A673 (cell line): ENCODE results near the gene CCN6. TPM values are rescaled to one million over a fixed set of nuclear protein-coding genes. Genes with fewer than 3 reads are reported as not detected.

Experiments used
- BruUV-seq: library from RNA; stranded (reverse); fragments of 400-500 nt; replicated peaks from 2 replicates; lab custom pipeline; 2021; lab: Mats Ljungman, UMichigan
- CTCF ChIA-PET: fragments of 300-600 bp; sonication (Branson Sonifier 250); formaldehyde crosslinking; loops from one replicate; lab custom pipeline; 2022; ENCODE audit warnings: antibody characterized with exemption; lab: Charles Lee
- POLR2A ChIA-PET: fragments of 300-600 bp; sonication (Branson Sonifier 250); formaldehyde crosslinking; loops from one replicate; lab custom pipeline; 2022; ENCODE audit warnings: antibody characterized with exemption; ENCODE audit not compliant: low non-redundant PET; lab: Charles Lee
- DNase-seq: peaks from one replicate; pipeline ENCODE4 v3.0.0-alpha.2; 2015; ENCODE audit warnings: low spot score
- H3K27ac ChIP-seq: fragments of 200-600 bp; sonication (generic); 2 replicates; pipeline ENCODE4 v1.5.1; 2016; ENCODE audit warnings: mixed run types, low read depth, mild to moderate bottlenecking, mixed read lengths, antibody characterized with exemption, low read length; ENCODE audit not compliant: poor library complexity, severe bottlenecking
- H3K27me3 ChIP-seq: fragments of 200-600 bp; sonication (generic); replicated peaks from 2 replicates; pipeline ENCODE4 v1.6.1; 2017; ENCODE audit warnings: mixed run types, low read depth, mild to moderate bottlenecking, mixed read lengths, antibody characterized with exemption, low read length; ENCODE audit not compliant: insufficient read depth, poor library complexity
- H3K36me3 ChIP-seq: fragments of 200-600 bp; sonication (generic); 2 replicates; pipeline ENCODE4 v1.6.1; 2016; ENCODE audit warnings: mixed run types, mild to moderate bottlenecking, mixed read lengths, antibody characterized with exemption, low read length; ENCODE audit not compliant: insufficient read depth, poor library complexity, severe bottlenecking
- H3K4me1 ChIP-seq: fragments of 200-600 bp; sonication (generic); 2 replicates; pipeline ENCODE4 v1.6.1; 2017; ENCODE audit warnings: mixed run types, mild to moderate bottlenecking, mixed read lengths, antibody characterized with exemption, low read length; ENCODE audit not compliant: insufficient read depth, poor library complexity, severe bottlenecking
- H3K4me3 ChIP-seq: fragments of 200-600 bp; sonication (generic); 2 replicates; pipeline ENCODE4 v1.5.1; 2016; ENCODE audit warnings: low read depth, mixed run types, mild to moderate bottlenecking, mixed read lengths, low read length; ENCODE audit not compliant: poor library complexity, severe bottlenecking
- H3K9me3 ChIP-seq: fragments of 200-600 bp; sonication (generic); 2 replicates; pipeline ENCODE4 v1.6.1; 2016; ENCODE audit warnings: mixed run types, low read depth, mild to moderate bottlenecking, mixed read lengths, antibody characterized with exemption, low read length; ENCODE audit not compliant: poor library complexity, severe bottlenecking
- EZH2 ChIP-seq: fragments of 200-600 bp; sonication (generic); IDR thresholded peaks from 2 replicates; pipeline ENCODE4 v1.6.1; 2017; ENCODE audit warnings: borderline replicate concordance, low read depth, mild to moderate bottlenecking, mixed read lengths, antibody characterized with exemption, low read length; ENCODE audit not compliant: poor library complexity, severe bottlenecking
- intact Hi-C: fragments of 100-400 bp; cut with micrococcal nuclease; formaldehyde crosslinking; loops from one replicate; pipeline ENCODE4 v1.10.0; 2022; ENCODE audit not compliant: unreplicated experiment
- total RNA-seq: library from RNA; stranded (reverse); gene quantifications from 2 replicates; pipeline ENCODE4 v1.2.3, GENCODE V29; 2021
- TF ChIP-seq, protein P1 (sequence below): fragments of 300-800, 200-600 bp; sonication (generic); conservative IDR thresholded peaks from 2 replicates; pipeline ENCODE4 v1.5.1; 2017; ENCODE audit warnings: low read depth, mild to moderate bottlenecking, antibody characterized with exemption, low read length, moderate library complexity, mixed read lengths

The CCN6 gene
- total RNA-seq, 1 experiment from 2014 or later, result not detected

DNA sequence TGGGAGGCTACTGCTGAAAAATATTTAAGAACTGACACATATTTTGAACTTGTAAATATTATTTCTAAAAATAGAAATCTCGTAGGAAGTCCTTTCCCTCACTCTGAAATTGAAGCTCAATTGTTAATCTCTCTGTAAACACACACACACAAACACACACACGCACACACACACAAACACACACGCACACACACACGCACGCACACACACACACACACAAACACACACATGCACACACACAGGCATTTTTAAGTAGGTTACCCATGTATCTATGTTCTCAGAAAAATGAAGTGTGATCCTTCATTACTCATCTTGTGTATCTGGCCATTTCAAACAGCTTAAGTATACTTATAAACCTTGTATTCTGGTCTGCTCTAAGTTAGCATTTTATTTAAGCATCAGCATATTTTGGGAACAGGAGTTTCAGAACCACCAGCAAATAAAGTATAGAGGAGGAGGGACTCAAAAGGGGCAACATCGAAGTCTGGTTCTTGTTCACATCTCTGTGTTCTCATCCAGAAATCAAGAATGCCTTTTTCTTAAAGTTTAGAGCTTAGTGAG is 11.6 kb downstream of the CCN6 start:
- Histone ChIP-seq H3K4me1 (no peaks in the 10 kb centered on the region), H3K4me3 (no peak overlapping the region), H3K9me3 (no peaks in the 10 kb centered on the region), H3K36me3 (peaks cover 7% of the 10 kb centered on the region), H3K27me3 (no peaks in the 10 kb centered on the region), H3K27ac (no peak overlapping the region)
- CTCF ChIA-PET, result interaction anchor here (0.6 kb wide), 1 partner anchor 37 kb away, joined by 3 read pairs; no protein-coding TSS in a partner anchor
- no peak for DNase-seq
- POLR2A ChIA-PET, result no interaction called here
- intact Hi-C loops, result no loop called here
- no TSS peak for BruUV-seq
- no peak for TF ChIP-seq EZH2
- TF ChIP-seq, protein P1, sequence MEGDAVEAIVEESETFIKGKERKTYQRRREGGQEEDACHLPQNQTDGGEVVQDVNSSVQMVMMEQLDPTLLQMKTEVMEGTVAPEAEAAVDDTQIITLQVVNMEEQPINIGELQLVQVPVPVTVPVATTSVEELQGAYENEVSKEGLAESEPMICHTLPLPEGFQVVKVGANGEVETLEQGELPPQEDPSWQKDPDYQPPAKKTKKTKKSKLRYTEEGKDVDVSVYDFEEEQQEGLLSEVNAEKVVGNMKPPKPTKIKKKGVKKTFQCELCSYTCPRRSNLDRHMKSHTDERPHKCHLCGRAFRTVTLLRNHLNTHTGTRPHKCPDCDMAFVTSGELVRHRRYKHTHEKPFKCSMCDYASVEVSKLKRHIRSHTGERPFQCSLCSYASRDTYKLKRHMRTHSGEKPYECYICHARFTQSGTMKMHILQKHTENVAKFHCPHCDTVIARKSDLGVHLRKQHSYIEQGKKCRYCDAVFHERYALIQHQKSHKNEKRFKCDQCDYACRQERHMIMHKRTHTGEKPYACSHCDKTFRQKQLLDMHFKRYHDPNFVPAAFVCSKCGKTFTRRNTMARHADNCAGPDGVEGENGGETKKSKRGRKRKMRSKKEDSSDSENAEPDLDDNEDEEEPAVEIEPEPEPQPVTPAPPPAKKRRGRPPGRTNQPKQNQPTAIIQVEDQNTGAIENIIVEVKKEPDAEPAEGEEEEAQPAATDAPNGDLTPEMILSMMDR, result no peak

DNA sequence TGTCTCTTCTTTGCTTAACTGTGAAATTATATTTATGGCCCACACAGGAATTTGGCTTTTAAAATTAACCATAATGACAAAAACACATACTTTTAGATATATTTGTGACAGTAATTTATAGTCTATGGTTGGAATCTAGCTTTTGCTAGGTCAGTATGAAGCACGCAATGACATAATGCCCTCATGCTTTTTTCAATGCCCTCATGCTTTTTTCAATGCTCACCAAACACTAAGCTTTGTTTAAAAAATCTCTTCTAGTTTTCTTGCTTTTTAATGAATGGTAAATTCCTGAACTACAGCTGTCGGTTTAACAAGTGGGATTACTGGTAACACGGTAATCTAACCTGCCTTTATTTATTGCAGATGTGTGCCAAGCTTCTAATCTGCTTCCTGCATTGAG is 12.7 kb downstream of the CCN6 start:
- ChIA-PET CTCF (no interaction called here), POLR2A (no interaction called here)
- intact Hi-C loops, result no loop called here
- no peak overlapping the region for H3K4me3 ChIP-seq
- H3K36me3 ChIP-seq, result peaks cover 16% of the 10 kb centered on the region
- no peaks in the 10 kb centered on the region for H3K27me3 ChIP-seq
- TF ChIP-seq, protein P1, result no peak
- TF ChIP-seq EZH2, result no peak
- H3K9me3 ChIP-seq, result no peaks in the 10 kb centered on the region
- H3K27ac ChIP-seq, result no peak overlapping the region
- no TSS peak for BruUV-seq
- no peak for DNase-seq
- no peaks in the 10 kb centered on the region for H3K4me1 ChIP-seq

DNA sequence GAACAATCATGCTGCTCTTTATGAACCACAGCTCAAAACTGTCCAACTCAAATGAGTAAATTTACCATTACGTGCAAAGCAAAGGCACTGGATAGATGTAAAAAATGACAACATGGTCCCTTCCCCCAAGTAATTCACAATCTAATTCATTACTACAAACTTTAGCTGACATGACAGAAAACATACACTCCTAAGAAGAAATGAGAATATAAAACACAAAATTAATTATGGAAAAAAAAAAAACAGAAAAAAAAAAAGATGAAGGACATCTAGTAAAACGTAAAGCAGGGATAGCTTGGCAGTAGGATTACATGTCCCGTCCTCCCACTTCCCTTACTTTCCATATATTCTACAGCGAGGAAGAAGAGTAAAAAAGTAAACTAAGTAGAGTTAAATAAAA is 27.7 kb downstream of the CCN6 start:
- no peak for DNase-seq
- Histone ChIP-seq H3K9me3 (no peaks in the 10 kb centered on the region), H3K27ac (no peak overlapping the region), H3K36me3 (peaks cover 18% of the 10 kb centered on the region), H3K4me1 (peaks cover 21% of the 10 kb centered on the region), H3K4me3 (no peak overlapping the region), H3K27me3 (no peaks in the 10 kb centered on the region)
- TF ChIP-seq, protein P1, result no peak
- TF ChIP-seq EZH2, result no peak
- intact Hi-C loops, result no loop called here
- ChIA-PET CTCF (no interaction called here), POLR2A (no interaction called here)
- BruUV-seq, result no TSS peak
